Fibroblast of lung (primary cell): ENCODE data around the gene ADGRV1.

Experiments used
- CTCF ChIP-seq, 2 donors: IDR thresholded peaks in 1 of 2; conservative IDR thresholded peaks in 1 of 2; 1 replicate in 1 of 2; 2 replicates in 1 of 2; pipeline ENCODE4 v1.5.1; 2011 to 2012; ENCODE audit warnings: low read length in 2 of 2, control low read depth in 1 of 2, inconsistent platforms in 1 of 2, low read depth in 1 of 2, mild to moderate bottlenecking in 1 of 2
- EZH2 ChIP-seq: IDR thresholded peaks from 2 replicates; pipeline ENCODE4 v1.5.1; 2012; ENCODE audit warnings: low read length, control low read depth, mild to moderate bottlenecking; ENCODE audit errors: missing control alignments

GRCh38 chr5:90939211-90939610 lies 380.6 kb downstream of the ADGRV1 start:
- no peak for TF ChIP-seq CTCF (conservative IDR thresholded peaks at IDR 0.05 in 1 of 2, IDR thresholded peaks at IDR 0.05 in 1 of 2; ENCODE audit: low read depth in 1 of 2, low read length in 2 of 2)
- no peak for TF ChIP-seq EZH2
